Head of caudate nucleus (tissue), 42 donors: ENCODE results near the gene CASP12.

ENCODE experiments used
- DNase-seq, 42 donors: peaks; one replicate each; pipeline versions ENCODE4 v3.0.0 to v3.0.0-alpha.2; 2020 to 2021; ENCODE audit warnings: mixed read lengths in 7 of 42
- intact Hi-C: fragments of 100-400 bp; cut with DNase I; formaldehyde crosslinking; loops from one replicate; pipeline ENCODE4 v1.15.0; 2022

The CASP12 gene

DNA sequence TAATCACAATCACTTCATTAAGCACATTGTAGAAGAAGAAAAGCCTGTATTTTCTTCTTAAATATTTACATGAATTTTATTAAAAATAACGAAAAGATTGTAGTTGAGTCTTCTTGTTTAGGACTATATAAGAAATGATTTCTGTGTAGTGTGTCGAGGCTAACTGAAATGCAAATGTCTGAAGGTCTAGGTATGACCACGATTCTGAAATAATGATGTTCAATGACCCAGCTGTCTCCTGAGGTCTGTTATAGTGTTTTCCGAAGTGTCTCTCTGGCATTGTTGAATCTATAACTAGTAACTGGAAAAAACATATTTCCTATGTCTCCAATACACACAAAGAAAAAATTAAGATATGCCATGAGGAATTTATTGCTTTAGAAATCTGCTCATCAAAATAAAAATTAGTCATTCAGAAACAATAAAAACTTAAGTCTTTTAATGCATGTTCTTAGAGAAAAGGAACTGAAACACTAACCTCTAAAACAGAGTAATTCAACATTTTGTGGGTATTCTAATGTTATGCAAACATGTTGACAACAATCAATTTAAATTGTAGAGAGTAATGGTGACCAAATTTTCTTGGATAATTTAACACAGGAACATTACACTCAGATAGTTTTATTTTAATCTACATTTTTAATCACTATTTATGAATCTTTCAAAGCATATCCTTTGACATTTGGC lies 55.0 kb downstream of the CASP12 start:
- DNase-seq, result no peak
- intact Hi-C loops, result no loop called here

DNA sequence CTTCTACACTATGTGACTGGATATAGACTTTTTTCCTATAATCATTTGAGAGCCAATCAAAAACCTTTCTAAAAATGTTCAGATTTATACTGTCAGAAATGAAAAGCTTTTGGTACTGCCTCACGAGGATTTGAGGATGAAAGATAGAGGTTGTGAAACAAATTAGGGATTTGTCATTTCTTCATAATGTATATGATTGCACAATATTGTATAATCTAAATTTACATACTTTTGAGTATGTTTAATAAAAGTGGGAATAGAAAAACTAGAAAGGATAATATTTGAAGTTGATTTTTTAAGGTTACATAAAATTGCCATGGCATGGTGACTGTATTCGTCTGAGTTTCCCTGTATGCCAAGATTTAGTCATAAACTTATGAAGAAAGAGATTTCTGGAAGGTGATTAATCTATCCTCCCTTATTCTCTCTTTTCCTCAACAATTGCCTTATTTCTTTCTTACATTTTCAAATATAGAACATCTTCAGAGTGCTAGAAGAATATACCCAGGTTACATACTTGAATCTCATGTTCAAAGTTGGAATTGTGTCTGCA lies 56.2 kb downstream of the CASP12 start:
- DNase-seq, result no peak
- intact Hi-C loops, result no loop called here

DNA sequence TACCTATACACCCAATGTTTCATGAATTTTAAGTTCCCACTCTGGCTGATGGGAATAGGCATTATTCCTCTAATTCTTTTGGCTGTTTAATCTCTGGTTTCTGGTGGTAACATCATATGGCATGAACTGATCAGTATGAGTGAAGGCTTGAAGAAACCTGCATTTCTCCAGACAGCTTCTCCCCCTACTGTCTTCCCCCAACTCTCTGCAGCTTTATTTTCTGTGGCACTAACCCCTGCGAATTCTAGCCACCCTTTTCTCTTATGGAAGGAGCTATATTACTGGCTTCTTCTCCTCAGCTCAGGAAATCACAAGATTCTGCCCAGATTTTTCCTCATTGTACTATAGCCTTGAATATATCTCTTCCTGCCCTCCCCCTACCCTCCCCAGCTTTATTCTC lies 57.1 kb downstream of the CASP12 start:
- intact Hi-C loops, result no loop called here
- DNase-seq, result no peak

DNA sequence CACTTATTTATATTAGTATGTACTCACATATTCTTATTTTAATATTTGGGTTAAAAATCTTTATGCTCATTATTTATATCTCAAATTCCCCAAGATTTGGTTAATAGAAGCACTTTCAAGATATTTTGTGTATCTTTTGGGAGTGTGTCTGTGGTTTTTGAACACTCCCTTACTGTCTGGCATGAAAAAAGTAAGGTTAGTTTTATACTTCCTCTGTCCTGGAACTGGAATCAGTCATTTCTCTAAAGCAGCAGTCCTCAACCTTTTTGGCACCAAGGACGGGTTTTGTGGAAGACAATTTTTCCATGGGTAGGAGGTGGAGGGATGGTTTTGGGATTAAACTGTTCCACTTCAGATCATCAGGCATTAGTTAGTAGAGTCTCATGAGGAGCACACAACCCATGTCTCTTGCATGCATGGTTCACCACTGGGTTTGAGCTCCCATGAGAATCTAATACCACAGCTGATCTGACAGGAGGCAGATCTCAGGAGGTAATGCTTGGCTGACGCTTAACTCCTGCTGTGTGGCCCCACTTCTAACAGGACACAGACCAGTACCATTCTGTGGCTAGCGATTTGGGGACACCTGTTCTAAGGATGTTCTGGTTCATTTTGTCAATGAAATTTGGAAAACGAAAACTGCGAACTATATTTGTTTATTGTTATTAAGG lies 60.2 kb downstream of the CASP12 start:
- DNase-seq, result no peak

DNA sequence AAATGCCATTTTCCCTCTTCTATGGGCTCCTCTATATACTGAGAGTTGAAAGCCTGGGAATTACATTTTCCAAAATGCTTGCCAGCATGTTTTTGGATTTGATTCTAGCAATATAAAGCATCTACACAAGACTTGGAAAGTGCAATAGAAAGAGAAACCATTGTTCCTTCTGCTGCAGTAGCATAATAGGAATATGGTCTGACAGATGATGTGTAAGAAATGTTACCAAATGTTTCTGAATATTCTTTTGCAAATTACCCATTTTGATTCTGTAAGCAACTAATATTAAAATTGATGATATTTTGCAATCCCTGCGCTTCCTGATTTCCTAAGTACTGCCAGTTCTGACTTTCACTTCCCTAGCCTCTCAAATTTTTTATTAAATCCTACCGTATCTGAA lies 61.6 kb downstream of the CASP12 start:
- intact Hi-C loops, result no loop called here
- DNase-seq, result no peak

More for the DNA sequence above, 60.2 kb downstream of the CASP12 start:
- intact Hi-C loops, result no loop called here
